ENCODE data around the gene OR51B2.
A peak's percentile ranks its signal among the peaks of the same experiment; 100 is the strongest.
"Not testable (repeated sequence)": the region's sequence is repeated elsewhere in the genome, so short reads cannot be mapped to it uniquely, and the experiment has no call there.

Gene OR51B2

DNA sequence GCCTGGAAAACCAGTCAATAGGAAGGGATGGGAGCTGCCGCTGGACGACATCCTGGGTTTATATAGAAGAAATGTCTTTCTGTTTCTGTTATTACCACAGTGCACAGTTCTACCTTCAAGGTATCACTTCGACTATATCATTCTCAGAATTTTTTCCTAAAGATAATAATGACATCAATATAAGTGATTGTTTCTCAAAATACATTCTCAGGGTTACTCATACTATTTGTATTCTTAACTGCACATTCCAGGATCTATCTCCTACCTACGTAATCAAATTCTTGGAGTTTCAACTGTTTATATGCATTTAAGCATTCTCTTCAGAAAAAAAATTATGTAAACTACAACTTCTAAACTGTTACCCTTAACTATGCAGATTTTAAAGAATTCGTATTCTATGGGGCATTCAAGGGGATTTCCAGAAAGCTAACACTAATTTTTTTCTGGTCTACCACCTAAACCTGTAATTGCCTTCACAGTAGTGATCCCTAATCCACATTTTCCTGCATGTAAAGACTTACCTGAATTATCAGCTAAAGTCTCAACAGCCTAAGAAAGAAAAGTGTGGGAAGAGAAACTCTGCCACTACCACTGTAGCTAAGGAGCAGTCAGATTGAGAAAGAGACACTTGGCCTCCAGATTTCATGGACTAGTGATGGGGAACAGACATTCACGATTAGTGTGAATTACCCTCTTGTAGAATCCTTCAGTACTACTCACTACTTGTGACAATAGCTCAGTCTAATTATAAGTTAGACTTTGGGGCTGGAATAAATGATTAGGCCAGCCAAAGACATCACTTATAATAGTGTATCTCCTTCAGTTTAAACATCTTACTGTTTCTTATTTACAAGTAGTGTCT lies 19.6 kb upstream of the OR51B2 start, which contains the start of gene OR51B5:
Gene OR51B5, minus strand, starts transcription at position 51 of the 862 bp plus-strand sequence. Its CDS starts 0 bp downstream, at position 51.
- H3K9ac ChIP-seq (ENCODE audit: low read length) = no peak within 1 kb of the TSS
- H3K4me1 ChIP-seq (ENCODE audit: low read length) = peaks cover 10% of the 10 kb centered on the region
- no peak within 1 kb of the TSS for H3K4me3 ChIP-seq (ENCODE audit: low read length)
- no peaks in the 10 kb centered on the region for H4K20me1 ChIP-seq (ENCODE audit: insufficient read depth, low read length)
- no peak within 1 kb of the TSS for H3K4me2 ChIP-seq (ENCODE audit: low read depth, low read length)
- H3K9me3 ChIP-seq (replicated peaks; ENCODE audit: insufficient read depth, low read length) = no peaks in the 10 kb centered on the region
- TF ChIP-seq EZH2 (optimal IDR thresholded peaks at IDR 0.05; ENCODE audit: low read depth, low read length) = no peak
- TF ChIP-seq, protein P1, sequence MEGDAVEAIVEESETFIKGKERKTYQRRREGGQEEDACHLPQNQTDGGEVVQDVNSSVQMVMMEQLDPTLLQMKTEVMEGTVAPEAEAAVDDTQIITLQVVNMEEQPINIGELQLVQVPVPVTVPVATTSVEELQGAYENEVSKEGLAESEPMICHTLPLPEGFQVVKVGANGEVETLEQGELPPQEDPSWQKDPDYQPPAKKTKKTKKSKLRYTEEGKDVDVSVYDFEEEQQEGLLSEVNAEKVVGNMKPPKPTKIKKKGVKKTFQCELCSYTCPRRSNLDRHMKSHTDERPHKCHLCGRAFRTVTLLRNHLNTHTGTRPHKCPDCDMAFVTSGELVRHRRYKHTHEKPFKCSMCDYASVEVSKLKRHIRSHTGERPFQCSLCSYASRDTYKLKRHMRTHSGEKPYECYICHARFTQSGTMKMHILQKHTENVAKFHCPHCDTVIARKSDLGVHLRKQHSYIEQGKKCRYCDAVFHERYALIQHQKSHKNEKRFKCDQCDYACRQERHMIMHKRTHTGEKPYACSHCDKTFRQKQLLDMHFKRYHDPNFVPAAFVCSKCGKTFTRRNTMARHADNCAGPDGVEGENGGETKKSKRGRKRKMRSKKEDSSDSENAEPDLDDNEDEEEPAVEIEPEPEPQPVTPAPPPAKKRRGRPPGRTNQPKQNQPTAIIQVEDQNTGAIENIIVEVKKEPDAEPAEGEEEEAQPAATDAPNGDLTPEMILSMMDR (IDR thresholded peaks at IDR 0.05; ENCODE audit: low read length) = no peak
- TF ChIP-seq EZH2phosphoT487 (IDR thresholded peaks at IDR 0.05; ENCODE audit: low read length) = no peak
- H3K36me3 ChIP-seq (replicated peaks; ENCODE audit: insufficient read depth, low read length) = no peaks in the 10 kb centered on the region
- H3K9me2 ChIP-seq (replicated peaks; ENCODE audit: insufficient read depth, low read length) = no peaks in the 10 kb centered on the region
- no peak within 1 kb of the TSS for H3K27ac ChIP-seq (ENCODE audit: low read length)
- H3F3A ChIP-seq (ENCODE audit: insufficient read depth, low read length) = no peaks in the 10 kb centered on the region
- no peaks in the 10 kb centered on the region for H3K79me2 ChIP-seq (ENCODE audit: low read length)
- no peaks in the 10 kb centered on the region; the same call in 1 of the 2 replicates for H3K27me3 ChIP-seq (replicated peaks; ENCODE audit: insufficient read depth, low read length)
- no peak within 1 kb of the TSS for H2AFZ ChIP-seq (ENCODE audit: low read length)
- DNase-seq = no peak

- DNase-seq = no peak
- H3K27ac ChIP-seq (ENCODE audit: low read length) = no peak overlapping the region
- H3K79me2 ChIP-seq (ENCODE audit: low read length) = no peaks in the 10 kb centered on the region
- no peak overlapping the region for H2AFZ ChIP-seq (ENCODE audit: low read length)
- H3K9me2 ChIP-seq (replicated peaks; ENCODE audit: insufficient read depth, low read length) = no peaks in the 10 kb centered on the region
- no peaks in the 10 kb centered on the region for H4K20me1 ChIP-seq (ENCODE audit: insufficient read depth, low read length)
- peak overlapping the region; percentile 25; the same call in 1 of the 2 replicates for H3K4me2 ChIP-seq (ENCODE audit: low read depth, low read length)
- no peaks in the 10 kb centered on the region for H3K9me3 ChIP-seq (replicated peaks; ENCODE audit: insufficient read depth, low read length)
- no peaks in the 10 kb centered on the region; the same call in 1 of the 2 replicates for H3K27me3 ChIP-seq (replicated peaks; ENCODE audit: insufficient read depth, low read length)
- H3K9ac ChIP-seq (ENCODE audit: low read length) = no peak overlapping the region
- H3K36me3 ChIP-seq (replicated peaks; ENCODE audit: insufficient read depth, low read length) = no peaks in the 10 kb centered on the region
- H3K4me1 ChIP-seq (ENCODE audit: low read length) = peaks cover 36% of the 10 kb centered on the region
- no peaks in the 10 kb centered on the region for H3F3A ChIP-seq (ENCODE audit: insufficient read depth, low read length)
- no peak for TF ChIP-seq EZH2 (optimal IDR thresholded peaks at IDR 0.05; ENCODE audit: low read depth, low read length)
- TF ChIP-seq EZH2phosphoT487 (IDR thresholded peaks at IDR 0.05; ENCODE audit: low read length) = no peak
- TF ChIP-seq, protein P1 (IDR thresholded peaks at IDR 0.05; ENCODE audit: low read length) = no peak
- H3K4me3 ChIP-seq (ENCODE audit: low read length) = no peak overlapping the region
Measured at GRCh38 chr11:5339771-5340322, 15.8 kb upstream of the OR51B2 start.

- not testable (repeated sequence) for H2AFZ ChIP-seq (ENCODE audit: low read length); H4K20me1 ChIP-seq (ENCODE audit: insufficient read depth, low read length); H3K27ac ChIP-seq (ENCODE audit: low read length); H3K9ac ChIP-seq (ENCODE audit: low read length); H3K4me2 ChIP-seq (ENCODE audit: low read depth, low read length); H3K27me3 ChIP-seq (replicated peaks; ENCODE audit: insufficient read depth, low read length); H3K9me2 ChIP-seq (replicated peaks; ENCODE audit: insufficient read depth, low read length); H3K9me3 ChIP-seq (replicated peaks; ENCODE audit: insufficient read depth, low read length); H3K36me3 ChIP-seq (replicated peaks; ENCODE audit: insufficient read depth, low read length); H3K4me3 ChIP-seq (ENCODE audit: low read length); H3K79me2 ChIP-seq (ENCODE audit: low read length); H3F3A ChIP-seq (ENCODE audit: insufficient read depth, low read length)
- peak; percentile 31 for DNase-seq
- peaks cover 38% of the 10 kb centered on the region for H3K4me1 ChIP-seq (ENCODE audit: low read length)
Measured at GRCh38 chr11:5337253-5337652, 13.2 kb upstream of the OR51B2 start.

All from MM.1S (cell line).